Measurements from ENCODE around the gene IVNS1ABP. TPM values are rescaled to one million over a fixed set of nuclear protein-coding genes. Genes with fewer than 3 reads are reported as not detected.

Gene IVNS1ABP
- total RNA-seq, 1 donor from 2014 or later = 167 TPM

DNA sequence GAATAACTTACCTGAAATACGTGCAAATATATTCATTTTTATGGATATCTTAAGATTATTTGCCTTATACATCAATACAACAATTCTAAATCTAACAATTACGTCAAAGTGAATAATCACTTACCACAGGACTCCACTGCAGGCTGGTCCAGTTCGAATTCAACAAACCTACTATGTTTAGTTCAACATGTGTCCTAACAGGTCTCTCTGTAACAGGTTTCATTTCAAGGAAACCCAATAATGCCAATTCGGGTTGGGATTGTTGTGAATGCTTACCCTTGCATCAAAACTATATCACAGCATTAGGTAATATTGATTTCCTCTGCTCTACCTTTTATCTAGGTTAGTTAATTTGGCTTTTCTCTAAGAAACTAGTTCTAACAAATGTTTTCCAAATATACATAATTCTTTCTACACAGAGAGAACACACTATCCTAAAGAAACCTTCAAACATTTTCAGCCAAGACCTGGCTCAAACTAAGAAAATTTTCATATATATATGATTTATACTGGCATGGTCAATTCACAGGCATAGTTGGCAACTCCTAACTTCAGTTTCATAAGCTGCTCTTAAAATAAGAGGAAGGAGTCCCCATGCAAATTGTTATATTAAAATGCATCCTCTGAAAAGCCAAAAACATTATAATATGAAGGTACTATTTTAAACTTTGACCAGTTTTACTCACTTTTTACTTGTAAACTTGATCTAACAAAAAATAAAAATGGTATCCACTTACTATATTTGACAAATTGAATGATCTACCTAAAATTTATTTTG lies 4.5 kb downstream of the IVNS1ABP start:
- H3K27me3 Mint-ChIP-seq (ENCODE audit: low read depth) = no peaks in the 10 kb centered on the region
- H3K36me3 Mint-ChIP-seq = peaks cover 14% of the 10 kb centered on the region
- no peak for DNase-seq (ENCODE audit: low spot score in 2 of 2, unreplicated experiment in 2 of 2)
- H3K4me3 Mint-ChIP-seq = peak overlapping the region; percentile 92
- no peaks in the 10 kb centered on the region for H3K9me3 Mint-ChIP-seq
- H3K27ac Mint-ChIP-seq = no peak overlapping the region
- TF ChIP-seq, protein P1, sequence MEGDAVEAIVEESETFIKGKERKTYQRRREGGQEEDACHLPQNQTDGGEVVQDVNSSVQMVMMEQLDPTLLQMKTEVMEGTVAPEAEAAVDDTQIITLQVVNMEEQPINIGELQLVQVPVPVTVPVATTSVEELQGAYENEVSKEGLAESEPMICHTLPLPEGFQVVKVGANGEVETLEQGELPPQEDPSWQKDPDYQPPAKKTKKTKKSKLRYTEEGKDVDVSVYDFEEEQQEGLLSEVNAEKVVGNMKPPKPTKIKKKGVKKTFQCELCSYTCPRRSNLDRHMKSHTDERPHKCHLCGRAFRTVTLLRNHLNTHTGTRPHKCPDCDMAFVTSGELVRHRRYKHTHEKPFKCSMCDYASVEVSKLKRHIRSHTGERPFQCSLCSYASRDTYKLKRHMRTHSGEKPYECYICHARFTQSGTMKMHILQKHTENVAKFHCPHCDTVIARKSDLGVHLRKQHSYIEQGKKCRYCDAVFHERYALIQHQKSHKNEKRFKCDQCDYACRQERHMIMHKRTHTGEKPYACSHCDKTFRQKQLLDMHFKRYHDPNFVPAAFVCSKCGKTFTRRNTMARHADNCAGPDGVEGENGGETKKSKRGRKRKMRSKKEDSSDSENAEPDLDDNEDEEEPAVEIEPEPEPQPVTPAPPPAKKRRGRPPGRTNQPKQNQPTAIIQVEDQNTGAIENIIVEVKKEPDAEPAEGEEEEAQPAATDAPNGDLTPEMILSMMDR (IDR thresholded peaks at IDR 0.05; ENCODE audit: unreplicated experiment) = no peak
- H3K4me1 Mint-ChIP-seq = peaks cover 49% of the 10 kb centered on the region

DNA sequence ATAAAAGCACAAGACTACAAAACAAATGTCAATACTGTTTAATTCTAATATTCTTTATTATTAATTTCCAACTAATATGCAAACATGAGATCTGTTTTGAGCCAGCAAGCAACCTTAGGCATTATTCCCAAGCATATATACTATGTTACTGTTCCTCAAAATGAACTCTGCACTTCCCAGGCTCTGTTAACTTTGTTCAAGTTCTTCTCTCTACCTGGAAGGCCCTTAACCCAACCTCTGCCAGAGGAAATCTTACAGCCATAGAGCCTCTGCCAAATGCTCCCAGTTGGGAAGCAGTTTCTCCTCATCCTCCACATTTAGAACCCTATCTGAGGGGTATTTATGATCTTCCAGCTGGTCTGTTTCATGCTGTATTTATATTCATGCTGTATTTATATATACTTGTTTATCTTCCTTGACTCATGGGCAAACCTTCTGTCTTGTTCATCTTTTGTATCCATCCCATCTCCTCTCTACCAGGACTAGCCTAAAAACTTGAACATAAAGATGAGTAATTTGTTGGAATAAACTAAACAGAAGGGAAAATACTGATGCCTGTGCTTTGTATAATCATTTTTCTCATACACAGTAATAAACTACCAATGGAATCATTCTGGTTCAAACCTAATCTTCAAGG lies 5.3 kb downstream of the IVNS1ABP start:
- H3K9me3 Mint-ChIP-seq = no peaks in the 10 kb centered on the region
- no peak overlapping the region for H3K27ac Mint-ChIP-seq

GRCh38 chr1:185309566-185309965 lies 7.5 kb downstream of the IVNS1ABP start:
- H3K4me1 Mint-ChIP-seq = peaks cover 35% of the 10 kb centered on the region
- H3K27me3 Mint-ChIP-seq (ENCODE audit: low read depth) = no peaks in the 10 kb centered on the region
- TF ChIP-seq, protein P1 (IDR thresholded peaks at IDR 0.05; ENCODE audit: unreplicated experiment) = no peak
- DNase-seq (ENCODE audit: low spot score in 2 of 2, unreplicated experiment in 2 of 2) = no peak
- no peak overlapping the region for H3K4me3 Mint-ChIP-seq
- H3K9me3 Mint-ChIP-seq = no peaks in the 10 kb centered on the region
- no peak overlapping the region for H3K27ac Mint-ChIP-seq
- H3K36me3 Mint-ChIP-seq = peaks cover 39% of the 10 kb centered on the region

More for the DNA sequence above, 5.3 kb downstream of the IVNS1ABP start:
- no peak for DNase-seq (ENCODE audit: low spot score in 2 of 2, unreplicated experiment in 2 of 2)
- peaks cover 19% of the 10 kb centered on the region for H3K36me3 Mint-ChIP-seq
- TF ChIP-seq, protein P1 (IDR thresholded peaks at IDR 0.05; ENCODE audit: unreplicated experiment) = no peak
- H3K27me3 Mint-ChIP-seq (ENCODE audit: low read depth) = no peaks in the 10 kb centered on the region
- peaks cover 46% of the 10 kb centered on the region for H3K4me1 Mint-ChIP-seq
- no peak overlapping the region for H3K4me3 Mint-ChIP-seq

DNA sequence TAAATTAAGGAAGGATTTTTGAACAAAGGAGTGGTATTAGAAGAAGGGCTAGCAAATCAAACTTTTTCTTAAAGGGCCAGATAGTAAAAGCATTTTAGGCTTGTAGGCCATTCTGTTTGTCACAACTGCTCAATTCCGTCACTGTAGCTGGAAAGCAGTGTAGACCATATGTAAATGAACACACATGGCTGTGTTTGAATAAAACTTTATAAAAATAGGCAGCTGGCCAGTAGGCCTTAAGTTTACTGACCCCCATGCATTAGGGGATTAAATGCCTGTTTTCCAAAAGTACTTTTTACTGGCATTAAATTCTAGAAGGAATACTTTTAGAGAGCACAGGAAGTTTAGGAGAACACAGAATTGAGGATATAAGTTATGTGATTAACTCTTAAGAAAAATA lies 8.9 kb downstream of the IVNS1ABP start:
- TF ChIP-seq, protein P1 (IDR thresholded peaks at IDR 0.05; ENCODE audit: unreplicated experiment) = no peak
- Mint-ChIP-seq H3K4me1 (peaks cover 20% of the 10 kb centered on the region), H3K4me3 (no peak overlapping the region), H3K9me3 (no peaks in the 10 kb centered on the region), H3K36me3 (peaks cover 48% of the 10 kb centered on the region), H3K27ac (no peak overlapping the region), H3K27me3 (ENCODE audit: low read depth) (no peaks in the 10 kb centered on the region)
- DNase-seq (ENCODE audit: low spot score in 2 of 2, unreplicated experiment in 2 of 2) = no peak

GRCh38 chr1:185305419-185305818 lies 11.6 kb downstream of the IVNS1ABP start:
- DNase-seq (ENCODE audit: low spot score in 2 of 2, unreplicated experiment in 2 of 2) = no peak
- peaks cover 57% of the 10 kb centered on the region for H3K36me3 Mint-ChIP-seq

More at GRCh38 chr1:185305419-185305818, 11.6 kb downstream of the IVNS1ABP start:
- Mint-ChIP-seq H3K27ac (no peak overlapping the region), H3K4me1 (peaks cover 2% of the 10 kb centered on the region), H3K9me3 (no peaks in the 10 kb centered on the region), H3K27me3 (ENCODE audit: low read depth) (no peaks in the 10 kb centered on the region), H3K4me3 (no peak overlapping the region)
- TF ChIP-seq, protein P1 (IDR thresholded peaks at IDR 0.05; ENCODE audit: unreplicated experiment) = no peak

Measured in mesothelial cell of epicardium (in vitro differentiated cells).